Ovary (tissue), 3 donors: ENCODE data around the gene HUNK.

Experiments
- CTCF ChIP-seq, 3 donors: fragments of 450-650 bp in 2 of 3; fragments of 200-600 bp in 1 of 3; IDR thresholded peaks; one replicate each; pipeline versions ENCODE4 v1.5.1 to v1.8.0; 2016 to 2022; ENCODE audit warnings: antibody characterized with exemption in 3 of 3, mild to moderate bottlenecking in 1 of 3
- POLR2A ChIP-seq: fragments of 450-650 bp; IDR thresholded peaks from one replicate; pipeline ENCODE4 v1.6.1; 2017; ENCODE audit warnings: antibody characterized with exemption, mild to moderate bottlenecking, moderate library complexity
- donor health status: DM: no; HTN: no; CAD: no.

- no peak for TF ChIP-seq CTCF (IDR thresholded peaks at IDR 0.05)
- TF ChIP-seq POLR2A: no peak
These were observed 14.1 kb downstream of the HUNK start for GRCh38 chr21:31886915-31887314.
